Right renal cortex interstitium (tissue), 3 donors: ENCODE data around the gene PCLO. TPM values are rescaled to one million over a fixed set of nuclear protein-coding genes. Genes with fewer than 3 reads are reported as not detected.

Experiments used
- DNase-seq, 3 donors: peaks; one replicate each; pipeline ENCODE4 v3.0.0-alpha.2; 2013; ENCODE audit warnings: low read depth in 3 of 3, low spot score in 2 of 3
- polyA plus RNA-seq, 3 donors: library from polyadenylated mRNA; unstranded; fragments of 120-200 nt; gene quantifications; one replicate each; pipeline ENCODE4 v1.2.1, GENCODE V29; 2013; ENCODE audit not compliant: insufficient read length in 3 of 3

Gene PCLO
- polyA plus RNA-seq, result 10 to 100 TPM in 1 of 3 donors, 1 to 10 TPM in 2; 7.6 to 10.3 (median 8.3) TPM

- DNase-seq, result peak; percentile 50 to 78 (median 75)
Observed at GRCh38 chr7:83162402-83163256, at the start of gene PCLO. PCLO (minus strand) TSS chr7:83162884; CDS start chr7:83162592, 292 bp downstream.

GRCh38 chr7:83211685-83212084 lies 49.0 kb upstream of the PCLO start:
- no peak for DNase-seq

GRCh38 chr7:83210479-83210878 lies 47.8 kb upstream of the PCLO start:
- DNase-seq, result no peak

GRCh38 chr7:83204715-83205114 lies 42.0 kb upstream of the PCLO start:
- no peak for DNase-seq

- no peak for DNase-seq
Observed at GRCh38 chr7:83201355-83201754, 38.7 kb upstream of the PCLO start.

GRCh38 chr7:83190659-83191389 lies 28.1 kb upstream of the PCLO start:
- no peak for DNase-seq

GRCh38 chr7:83178796-83179195 lies 16.1 kb upstream of the PCLO start:
- no peak for DNase-seq

- DNase-seq, result no peak
Observed at GRCh38 chr7:83178066-83178465, 15.4 kb upstream of the PCLO start.

GRCh38 chr7:83173664-83174063 lies 11.0 kb upstream of the PCLO start:
- DNase-seq, result no peak

GRCh38 chr7:83166781-83167180 lies 4.1 kb upstream of the PCLO start:
- no peak for DNase-seq

- no peak for DNase-seq
Observed at GRCh38 chr7:83161899-83162401, 734 bp downstream of the PCLO start.

GRCh38 chr7:83161186-83161585 lies 1.5 kb downstream of the PCLO start:
- DNase-seq, result no peak

- DNase-seq, result no peak
Observed at GRCh38 chr7:83159731-83160130, 3.0 kb downstream of the PCLO start.

- no peak for DNase-seq
Observed at GRCh38 chr7:83156006-83156405, 6.7 kb downstream of the PCLO start.

GRCh38 chr7:83155407-83155806 lies 7.3 kb downstream of the PCLO start:
- no peak for DNase-seq

GRCh38 chr7:83153419-83153818 lies 9.3 kb downstream of the PCLO start:
- no peak for DNase-seq

GRCh38 chr7:83150310-83150709 lies 12.4 kb downstream of the PCLO start:
- DNase-seq, result no peak

GRCh38 chr7:83149466-83149865 lies 13.2 kb downstream of the PCLO start:
- no peak for DNase-seq

- DNase-seq, result no peak
Observed at GRCh38 chr7:83148776-83149175, 13.9 kb downstream of the PCLO start.

GRCh38 chr7:83143107-83143506 lies 19.6 kb downstream of the PCLO start:
- no peak for DNase-seq

- no peak for DNase-seq
Observed at GRCh38 chr7:83142365-83142764, 20.3 kb downstream of the PCLO start.

GRCh38 chr7:83141927-83142326 lies 20.8 kb downstream of the PCLO start:
- no peak for DNase-seq
